Caco-2 (cell line): ENCODE data around the gene SLPI. TPM values are rescaled to one million over a fixed set of nuclear protein-coding genes. Genes with fewer than 3 reads are reported as not detected.

ENCODE experiments used
- BruUV-seq: library from RNA; stranded (reverse); fragments of 400-500 nt; replicated peaks from 2 replicates; lab custom pipeline; 2021; lab: Mats Ljungman, UMichigan
- CTCF ChIA-PET: fragments of 300-600 bp; sonication (Branson Sonifier 250); formaldehyde crosslinking; loops from one replicate; lab custom pipeline; 2022; ENCODE audit warnings: antibody characterized with exemption; lab: Charles Lee
- POLR2A ChIA-PET: fragments of 300-600 bp; sonication (Branson Sonifier 250); formaldehyde crosslinking; loops from one replicate; lab custom pipeline; 2022; ENCODE audit warnings: antibody characterized with exemption; lab: Charles Lee
- DNase-seq, 2 experiments: peaks; one replicate each; pipeline versions ENCODE4 v3.0.0 to v3.0.0-alpha.2; 2020 to 2022
- H3K27me3 ChIP-seq: replicated peaks from 2 replicates; pipeline ENCODE4 v1.6.0; 2011; ENCODE audit warnings: low read length; ENCODE audit not compliant: control insufficient read depth, insufficient read depth
- H3K36me3 ChIP-seq: 2 replicates; pipeline ENCODE4 v1.5.1; 2011; ENCODE audit warnings: low read length; ENCODE audit not compliant: control insufficient read depth, insufficient read depth
- H3K4me1 ChIP-seq: fragments of 250-450 bp; sonication (Bioruptor Pico); 2 replicates; pipeline ENCODE4 v1.5.1; 2020; ENCODE audit warnings: mild to moderate bottlenecking
- H3K4me3 ChIP-seq: 2 replicates; pipeline ENCODE4 v1.5.1; 2011; ENCODE audit warnings: low read depth, mild to moderate bottlenecking, control low read depth, low read length
- H3K9me3 ChIP-seq: fragments of 250-450 bp; sonication (Bioruptor Pico); 2 replicates; pipeline ENCODE4 v1.5.1; 2020; ENCODE audit warnings: mild to moderate bottlenecking, moderate library complexity
- H3K27ac Mint-ChIP-seq: one replicate; pipeline ENCODE4 v1.8.0; 2022; ENCODE audit warnings: mixed read lengths; ENCODE audit not compliant: unreplicated experiment
- H3K27me3 Mint-ChIP-seq: one replicate; pipeline ENCODE4 v1.8.0; 2022; ENCODE audit warnings: mixed read lengths; ENCODE audit not compliant: insufficient read depth, unreplicated experiment
- H3K36me3 Mint-ChIP-seq: one replicate; pipeline ENCODE4 v1.8.0; 2022; ENCODE audit warnings: mild to moderate bottlenecking, mixed read lengths; ENCODE audit not compliant: insufficient read depth, unreplicated experiment
- H3K4me1 Mint-ChIP-seq: one replicate; pipeline ENCODE4 v1.8.0; 2022; ENCODE audit warnings: low read depth, mixed read lengths; ENCODE audit not compliant: unreplicated experiment
- H3K4me3 Mint-ChIP-seq: one replicate; pipeline ENCODE4 v1.8.0; 2022; ENCODE audit warnings: mild to moderate bottlenecking, moderate library complexity, mixed read lengths; ENCODE audit not compliant: unreplicated experiment
- H3K9me3 Mint-ChIP-seq: one replicate; pipeline ENCODE4 v1.8.0; 2022; ENCODE audit warnings: mixed read lengths; ENCODE audit not compliant: unreplicated experiment
- intact Hi-C: fragments of 100-400 bp; cut with micrococcal nuclease; formaldehyde crosslinking; loops from one replicate; pipeline ENCODE4 v1.10.0; 2022; ENCODE audit not compliant: unreplicated experiment
- total RNA-seq: library from RNA; stranded (reverse); gene quantifications from 2 replicates; pipeline ENCODE4 v1.2.3, GENCODE V29; 2022
- TF ChIP-seq, protein P1 (sequence below), 2 experiments: fragments of 200-600 bp in 1 of 2; IDR thresholded peaks; 1 replicate in 1 of 2; 2 replicates in 1 of 2; pipeline versions ENCODE4 v1.5.1 to v1.8.0; 2011 to 2022; ENCODE audit warnings: antibody characterized with exemption in 1 of 2, control low read depth in 1 of 2, inconsistent platforms in 1 of 2, low read depth in 1 of 2, low read length in 1 of 2, mild to moderate bottlenecking in 1 of 2, moderate library complexity in 1 of 2; ENCODE audit not compliant: insufficient read depth in 1 of 2, severe bottlenecking in 1 of 2, unreplicated experiment in 1 of 2

SLPI gene
- total RNA-seq, 1 experiment from 2014 or later: 3.0 TPM

DNA sequence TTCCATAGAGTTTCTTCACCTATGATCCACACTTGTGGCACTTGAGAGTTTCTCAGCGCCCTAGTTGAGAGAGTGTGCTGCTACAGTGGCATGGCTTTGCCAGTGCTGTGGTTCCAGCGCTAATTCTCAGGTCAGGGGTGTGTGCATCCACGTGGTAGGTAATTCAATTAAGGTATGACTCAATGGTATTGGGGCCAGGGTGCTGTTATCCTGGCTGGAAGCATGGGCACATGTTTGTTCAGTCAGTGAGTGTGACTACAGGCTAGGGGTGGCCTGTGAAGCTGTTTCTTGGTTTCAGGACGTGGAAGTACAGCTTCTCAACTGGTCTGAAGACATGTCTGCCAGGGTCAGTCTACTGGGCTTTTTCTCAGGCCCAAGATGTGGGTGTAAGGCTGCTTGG, 36.2 kb downstream of the SLPI start:
- no peaks in the 10 kb centered on the region; the same call in 1 of the 2 replicates for H3K27me3 ChIP-seq
- TF ChIP-seq, protein P1, sequence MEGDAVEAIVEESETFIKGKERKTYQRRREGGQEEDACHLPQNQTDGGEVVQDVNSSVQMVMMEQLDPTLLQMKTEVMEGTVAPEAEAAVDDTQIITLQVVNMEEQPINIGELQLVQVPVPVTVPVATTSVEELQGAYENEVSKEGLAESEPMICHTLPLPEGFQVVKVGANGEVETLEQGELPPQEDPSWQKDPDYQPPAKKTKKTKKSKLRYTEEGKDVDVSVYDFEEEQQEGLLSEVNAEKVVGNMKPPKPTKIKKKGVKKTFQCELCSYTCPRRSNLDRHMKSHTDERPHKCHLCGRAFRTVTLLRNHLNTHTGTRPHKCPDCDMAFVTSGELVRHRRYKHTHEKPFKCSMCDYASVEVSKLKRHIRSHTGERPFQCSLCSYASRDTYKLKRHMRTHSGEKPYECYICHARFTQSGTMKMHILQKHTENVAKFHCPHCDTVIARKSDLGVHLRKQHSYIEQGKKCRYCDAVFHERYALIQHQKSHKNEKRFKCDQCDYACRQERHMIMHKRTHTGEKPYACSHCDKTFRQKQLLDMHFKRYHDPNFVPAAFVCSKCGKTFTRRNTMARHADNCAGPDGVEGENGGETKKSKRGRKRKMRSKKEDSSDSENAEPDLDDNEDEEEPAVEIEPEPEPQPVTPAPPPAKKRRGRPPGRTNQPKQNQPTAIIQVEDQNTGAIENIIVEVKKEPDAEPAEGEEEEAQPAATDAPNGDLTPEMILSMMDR (IDR thresholded peaks at IDR 0.05; ENCODE audit: insufficient read depth in 1 of 2, low read depth in 1 of 2, low read length in 1 of 2, severe bottlenecking in 1 of 2, unreplicated experiment in 1 of 2): no peak
- no TSS peak for BruUV-seq
- H3K4me3 Mint-ChIP-seq: no peak overlapping the region
- peaks cover 36% of the 10 kb centered on the region for H3K27me3 Mint-ChIP-seq
- POLR2A ChIA-PET: no interaction called here
- H3K9me3 Mint-ChIP-seq: no peaks in the 10 kb centered on the region
- no peak for DNase-seq
- intact Hi-C loops: no loop called here
- 0 out of 2 replicates have a peak, but pooled peaks cover 6% of the 10 kb centered on the region for H3K4me1 ChIP-seq
- H3K36me3 ChIP-seq: no peaks in the 10 kb centered on the region
- no peak overlapping the region for H3K4me3 ChIP-seq
- no peak overlapping the region for H3K27ac Mint-ChIP-seq
- no peaks in the 10 kb centered on the region for H3K4me1 Mint-ChIP-seq
- H3K36me3 Mint-ChIP-seq: no peaks in the 10 kb centered on the region
- CTCF ChIA-PET: no interaction called here
- H3K9me3 ChIP-seq: no peaks in the 10 kb centered on the region

- POLR2A ChIA-PET: no interaction called here
- BruUV-seq: no TSS peak
- no peaks in the 10 kb centered on the region for H3K36me3 ChIP-seq
Measured at GRCh38 chr20:45212836-45213235, 41.5 kb downstream of the SLPI start.

GRCh38 chr20:45211569-45212474, 42.5 kb downstream of the SLPI start:
- CTCF ChIA-PET: no interaction called here
- no peak overlapping the region for H3K4me3 ChIP-seq
- intact Hi-C loops: no loop called here
- Mint-ChIP-seq H3K4me1 (no peaks in the 10 kb centered on the region), H3K36me3 (no peaks in the 10 kb centered on the region), H3K9me3 (no peaks in the 10 kb centered on the region), H3K4me3 (no peak overlapping the region), H3K27me3 (peaks cover 33% of the 10 kb centered on the region), H3K27ac (no peak overlapping the region)
- TF ChIP-seq, protein P1 (IDR thresholded peaks at IDR 0.05; ENCODE audit: insufficient read depth in 1 of 2, low read depth in 1 of 2, low read length in 1 of 2, severe bottlenecking in 1 of 2, unreplicated experiment in 1 of 2): no peak
- no peaks in the 10 kb centered on the region for H3K36me3 ChIP-seq
- POLR2A ChIA-PET: no interaction called here
- no peaks in the 10 kb centered on the region for H3K9me3 ChIP-seq
- BruUV-seq: no TSS peak
- H3K27me3 ChIP-seq: no peaks in the 10 kb centered on the region
- DNase-seq: no peak
- H3K4me1 ChIP-seq: no peaks in the 10 kb centered on the region

More at GRCh38 chr20:45212836-45213235, 41.5 kb downstream of the SLPI start:
- H3K9me3 ChIP-seq: no peaks in the 10 kb centered on the region
- Mint-ChIP-seq H3K27me3 (peaks cover 30% of the 10 kb centered on the region), H3K4me3 (no peak overlapping the region), H3K27ac (no peak overlapping the region), H3K36me3 (no peaks in the 10 kb centered on the region), H3K9me3 (no peaks in the 10 kb centered on the region), H3K4me1 (no peaks in the 10 kb centered on the region)
- CTCF ChIA-PET: no interaction called here
- no peaks in the 10 kb centered on the region for H3K27me3 ChIP-seq
- no peaks in the 10 kb centered on the region for H3K4me1 ChIP-seq
- TF ChIP-seq, protein P1 (IDR thresholded peaks at IDR 0.05; ENCODE audit: insufficient read depth in 1 of 2, low read depth in 1 of 2, low read length in 1 of 2, severe bottlenecking in 1 of 2, unreplicated experiment in 1 of 2): no peak
- H3K4me3 ChIP-seq: no peak overlapping the region
- DNase-seq: no peak
- intact Hi-C loops: no loop called here
